HFFc6 (cell line): ENCODE results near the gene MCF2L. TPM values are rescaled to one million over a fixed set of nuclear protein-coding genes. Genes with fewer than 3 reads are reported as not detected.

Experiments used
- DNase-seq: peaks from one replicate; pipeline ENCODE4 v3.0.0-alpha.2; 2018
- H3K27ac Mint-ChIP-seq: 2 replicates; pipeline ENCODE4 v1.8.0; 2020; ENCODE audit warnings: mild to moderate bottlenecking, mixed read lengths
- H3K27me3 Mint-ChIP-seq: 2 replicates; pipeline ENCODE4 v1.8.0; 2021; ENCODE audit warnings: mild to moderate bottlenecking, moderate library complexity, mixed read lengths; ENCODE audit not compliant: insufficient read depth
- H3K36me3 Mint-ChIP-seq: 2 replicates; pipeline ENCODE4 v1.8.0; 2021; ENCODE audit warnings: low read depth, mixed read lengths
- H3K4me1 Mint-ChIP-seq: 2 replicates; pipeline ENCODE4 v1.8.0; 2020; ENCODE audit warnings: low read depth, mixed read lengths
- H3K4me3 Mint-ChIP-seq: 2 replicates; pipeline ENCODE4 v1.8.0; 2020; ENCODE audit warnings: mild to moderate bottlenecking, moderate library complexity, mixed read lengths
- H3K9me3 Mint-ChIP-seq: 2 replicates; pipeline ENCODE4 v1.8.0; 2020; ENCODE audit warnings: mild to moderate bottlenecking, mixed read lengths
- total RNA-seq, 6 experiments: library from RNA; stranded (reverse); fragmentation: NEBNext Ultra II Directional; extraction: Animal tissue kit (Norgen Biotek cat#: 25700); gene quantifications; 2 replicates in 1 of 6; 3 replicates in 5 of 6; pipeline ENCODE4 v1.2.3, GENCODE V29; 2021
- TF ChIP-seq, protein P1 (sequence below): fragments of 200-600 bp; sonication (generic); IDR thresholded peaks from 2 replicates; pipeline ENCODE4 v1.5.0; 2021; ENCODE audit warnings: antibody characterized with exemption, mild to moderate bottlenecking

Gene MCF2L
- total RNA-seq, 6 experiments from 2014 or later: not detected

GRCh38 chr13:112955271-112955937, 13.6 kb upstream of the MCF2L start:
- H3K4me1 Mint-ChIP-seq: no peaks in the 10 kb centered on the region
- TF ChIP-seq, protein P1, sequence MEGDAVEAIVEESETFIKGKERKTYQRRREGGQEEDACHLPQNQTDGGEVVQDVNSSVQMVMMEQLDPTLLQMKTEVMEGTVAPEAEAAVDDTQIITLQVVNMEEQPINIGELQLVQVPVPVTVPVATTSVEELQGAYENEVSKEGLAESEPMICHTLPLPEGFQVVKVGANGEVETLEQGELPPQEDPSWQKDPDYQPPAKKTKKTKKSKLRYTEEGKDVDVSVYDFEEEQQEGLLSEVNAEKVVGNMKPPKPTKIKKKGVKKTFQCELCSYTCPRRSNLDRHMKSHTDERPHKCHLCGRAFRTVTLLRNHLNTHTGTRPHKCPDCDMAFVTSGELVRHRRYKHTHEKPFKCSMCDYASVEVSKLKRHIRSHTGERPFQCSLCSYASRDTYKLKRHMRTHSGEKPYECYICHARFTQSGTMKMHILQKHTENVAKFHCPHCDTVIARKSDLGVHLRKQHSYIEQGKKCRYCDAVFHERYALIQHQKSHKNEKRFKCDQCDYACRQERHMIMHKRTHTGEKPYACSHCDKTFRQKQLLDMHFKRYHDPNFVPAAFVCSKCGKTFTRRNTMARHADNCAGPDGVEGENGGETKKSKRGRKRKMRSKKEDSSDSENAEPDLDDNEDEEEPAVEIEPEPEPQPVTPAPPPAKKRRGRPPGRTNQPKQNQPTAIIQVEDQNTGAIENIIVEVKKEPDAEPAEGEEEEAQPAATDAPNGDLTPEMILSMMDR: no peak
- no peak overlapping the region for H3K27ac Mint-ChIP-seq
- H3K36me3 Mint-ChIP-seq: no peaks in the 10 kb centered on the region
- H3K27me3 Mint-ChIP-seq: peaks cover 31% of the 10 kb centered on the region
- no peak for DNase-seq
- H3K9me3 Mint-ChIP-seq: no peaks in the 10 kb centered on the region
- no peak overlapping the region for H3K4me3 Mint-ChIP-seq

GRCh38 chr13:112955956-112956355, 13.1 kb upstream of the MCF2L start:
- Mint-ChIP-seq H3K36me3 (no peaks in the 10 kb centered on the region), H3K27ac (no peak overlapping the region), H3K9me3 (no peaks in the 10 kb centered on the region), H3K4me1 (no peaks in the 10 kb centered on the region), H3K27me3 (peaks cover 34% of the 10 kb centered on the region), H3K4me3 (no peak overlapping the region)
- no peak for DNase-seq
- TF ChIP-seq, protein P1: no peak

DNA sequence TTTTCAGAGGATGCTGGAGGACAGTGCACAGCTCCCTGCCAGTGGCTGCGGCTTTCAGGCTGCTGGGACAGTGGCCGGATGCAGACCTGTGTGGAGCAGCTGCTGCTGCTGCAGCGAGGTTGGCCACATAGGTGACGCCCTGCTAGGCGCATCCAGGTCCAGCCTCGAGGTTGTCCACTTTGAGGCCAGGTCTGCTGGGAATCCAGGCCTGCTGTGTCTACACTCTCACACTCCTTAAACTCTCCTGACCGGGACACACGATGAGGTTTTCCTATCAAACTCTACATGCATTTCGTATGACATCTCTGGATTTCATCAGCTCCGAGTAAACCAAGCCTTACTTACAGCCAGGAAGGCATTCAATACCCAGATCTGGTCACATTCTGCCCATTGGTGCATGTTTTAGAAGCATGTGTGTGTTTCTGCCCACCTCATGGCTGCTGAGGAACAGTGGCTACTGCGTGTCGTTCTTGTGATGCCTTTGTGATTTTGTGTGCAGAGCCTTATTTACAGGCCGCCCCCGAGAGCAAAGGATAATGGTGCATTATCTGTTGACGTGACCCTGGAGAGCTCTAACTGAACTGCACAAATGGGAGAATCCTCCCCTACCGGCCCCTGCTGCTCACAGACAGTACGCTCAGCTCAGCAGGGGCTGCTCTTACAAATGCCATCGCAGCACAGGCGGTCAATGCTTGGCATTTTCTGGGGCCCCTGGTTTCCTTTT, 12.3 kb upstream of the MCF2L start:
- Mint-ChIP-seq H3K36me3 (no peaks in the 10 kb centered on the region), H3K4me1 (no peaks in the 10 kb centered on the region), H3K27me3 (peaks cover 36% of the 10 kb centered on the region), H3K9me3 (no peaks in the 10 kb centered on the region), H3K4me3 (no peak overlapping the region), H3K27ac (no peak overlapping the region)
- no peak for DNase-seq
- TF ChIP-seq, protein P1: no peak

DNA sequence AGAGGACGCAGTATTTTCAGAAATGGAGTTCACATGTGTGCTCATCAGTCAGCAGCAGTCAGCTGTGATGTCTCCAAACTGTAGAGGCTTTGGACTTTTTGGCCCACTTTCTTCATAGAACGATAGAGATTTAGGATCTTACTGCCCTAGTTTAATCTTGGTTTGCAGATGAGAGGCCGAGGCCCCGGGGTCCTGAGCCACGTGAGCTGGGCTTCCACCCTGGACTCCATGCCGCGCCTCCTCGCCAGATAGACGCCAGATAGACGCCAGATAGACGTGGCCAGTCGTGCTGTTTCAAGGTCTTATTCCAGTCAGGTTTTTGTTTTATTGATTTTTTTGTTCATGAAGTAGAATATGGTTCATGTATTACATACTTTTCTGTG, 11.7 kb upstream of the MCF2L start:
- no peak overlapping the region for H3K4me3 Mint-ChIP-seq
- no peak overlapping the region for H3K27ac Mint-ChIP-seq
- no peak for DNase-seq
- peaks cover 38% of the 10 kb centered on the region for H3K27me3 Mint-ChIP-seq
- TF ChIP-seq, protein P1: no peak
- H3K9me3 Mint-ChIP-seq: no peaks in the 10 kb centered on the region
- H3K36me3 Mint-ChIP-seq: no peaks in the 10 kb centered on the region
- H3K4me1 Mint-ChIP-seq: no peaks in the 10 kb centered on the region

DNA sequence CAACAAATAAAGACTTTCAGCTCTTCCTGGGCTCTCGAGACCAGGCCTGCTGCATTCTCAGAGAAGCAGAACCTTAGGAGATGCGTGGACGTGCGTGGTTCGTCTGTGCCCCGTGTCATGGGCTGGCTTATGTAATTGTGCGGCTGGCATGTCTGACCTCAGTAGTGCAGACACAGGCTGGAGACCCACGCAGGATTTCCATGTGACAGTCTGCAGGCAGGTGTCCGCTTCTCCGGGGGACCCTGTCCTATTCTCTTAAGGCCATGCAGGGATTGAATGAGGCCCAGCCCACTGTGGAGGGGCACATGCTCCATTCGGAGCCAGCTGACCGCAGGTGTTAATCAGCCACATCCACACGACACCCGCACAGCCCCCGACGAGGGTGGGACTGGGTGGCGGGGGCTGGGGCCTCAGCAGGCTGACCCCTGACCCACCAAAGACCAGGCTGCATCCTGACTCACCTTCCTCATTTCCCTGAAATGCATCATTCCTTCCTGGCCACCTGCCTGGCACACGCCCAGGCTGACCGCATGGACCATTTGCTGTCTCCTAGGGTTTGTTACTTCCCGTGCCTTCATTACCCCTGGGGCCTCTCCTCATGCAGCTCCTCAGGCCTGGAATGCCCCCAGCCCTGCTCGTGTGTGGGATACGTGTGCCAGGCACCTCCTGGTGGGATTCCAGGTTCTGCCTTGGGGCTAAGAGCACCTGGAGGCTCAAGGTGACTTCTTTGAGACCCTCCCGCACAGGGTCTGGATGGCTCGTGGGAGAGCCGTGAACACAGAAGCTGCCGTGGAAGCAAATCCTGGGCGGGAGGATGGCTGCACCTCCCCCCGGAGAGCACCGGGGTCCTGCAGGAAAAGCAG, 10.7 kb upstream of the MCF2L start:
- no peak for DNase-seq
- Mint-ChIP-seq H3K27ac (no peak overlapping the region), H3K27me3 (peaks cover 38% of the 10 kb centered on the region), H3K9me3 (no peaks in the 10 kb centered on the region), H3K4me3 (no peak overlapping the region), H3K36me3 (no peaks in the 10 kb centered on the region), H3K4me1 (no peaks in the 10 kb centered on the region)
- TF ChIP-seq, protein P1: no peak
